Measurements from ENCODE around the gene FHOD3. TPM values are rescaled to one million over a fixed set of nuclear protein-coding genes. Genes with fewer than 3 reads are reported as not detected.

The FHOD3 gene
- total and polyA plus RNA-seq, 10 donors = 1.2 to 2.7 (median 1.9) TPM

GRCh38 chr18:36505665-36506064, 208.2 kb downstream of the FHOD3 start:
- no peaks in the 10 kb centered on the region for H3K36me3 ChIP-seq
- no peak overlapping the region for H3K4me3 ChIP-seq
- intact Hi-C loops (cut with DNase I; ENCODE audit: low total_unique reads) = no loop called here
- 60 to 88% (median 78%) methylated on average over 1 of the region's 1 CpG for WGBS, 5 donors
- H3K27me3 ChIP-seq (replicated peaks in 1 of 7) = no peaks in the 10 kb centered on the region
- no peaks in the 10 kb centered on the region for H3K4me1 ChIP-seq
- H3K27ac ChIP-seq = no peak overlapping the region
- TF ChIP-seq POLR2AphosphoS5 (IDR thresholded peaks at IDR 0.05) (no peak), POLR2A (IDR thresholded peaks at IDR 0.05) (no peak), CTCF (IDR thresholded peaks at IDR 0.05 in 8 of 11, conservative IDR thresholded peaks at IDR 0.05 in 3 of 11) (no peak)
- no peaks in the 10 kb centered on the region for H3K9me3 ChIP-seq
- DNase-seq = no peak

GRCh38 chr18:36509646-36510197, 212.2 kb downstream of the FHOD3 start:
- DNase-seq = no peak
- WGBS, 5 donors = 81 to 90% (median 84%) methylated on average over 9 of the region's 9 CpGs
- H3K4me3 ChIP-seq = no peak overlapping the region
- H3K27ac ChIP-seq = no peak overlapping the region
- no peaks in the 10 kb centered on the region for H3K4me1 ChIP-seq
- TF ChIP-seq POLR2A (IDR thresholded peaks at IDR 0.05) (no peak), POLR2AphosphoS5 (IDR thresholded peaks at IDR 0.05) (no peak), CTCF (IDR thresholded peaks at IDR 0.05 in 8 of 11, conservative IDR thresholded peaks at IDR 0.05 in 3 of 11) (no peak)
- H3K36me3 ChIP-seq = no peaks in the 10 kb centered on the region
- intact Hi-C loops (cut with DNase I; ENCODE audit: low total_unique reads) = no loop called here
- H3K27me3 ChIP-seq (replicated peaks in 1 of 7) = no peaks in the 10 kb centered on the region
- no peaks in the 10 kb centered on the region for H3K9me3 ChIP-seq

GRCh38 chr18:36511791-36512352, 214.4 kb downstream of the FHOD3 start:
- no peaks in the 10 kb centered on the region for H3K9me3 ChIP-seq
- H3K27me3 ChIP-seq (replicated peaks in 1 of 7) = no peaks in the 10 kb centered on the region
- no peaks in the 10 kb centered on the region for H3K4me1 ChIP-seq
- intact Hi-C loops (cut with DNase I; ENCODE audit: low total_unique reads) = no loop called here
- DNase-seq = no peak
- H3K4me3 ChIP-seq = no peak overlapping the region
- no peak overlapping the region for H3K27ac ChIP-seq
- H3K36me3 ChIP-seq = no peaks in the 10 kb centered on the region
- TF ChIP-seq POLR2A (IDR thresholded peaks at IDR 0.05) (no peak), POLR2AphosphoS5 (IDR thresholded peaks at IDR 0.05) (no peak), CTCF (IDR thresholded peaks at IDR 0.05 in 8 of 11, conservative IDR thresholded peaks at IDR 0.05 in 3 of 11) (no peak)
- 13 to 68% (median 64%) methylated on average over 2 to 5 of the region's 5 CpGs for WGBS, 5 donors

- Histone ChIP-seq H3K9me3 (no peaks in the 10 kb centered on the region), H3K36me3 (no peaks in the 10 kb centered on the region), H3K4me1 (no peaks in the 10 kb centered on the region), H3K27ac (no peak overlapping the region), H3K27me3 (replicated peaks in 1 of 7) (peaks cover 0 to 5% (median 0%) of the 10 kb centered on the region in 7 donors), H3K4me3 (no peak overlapping the region)
- intact Hi-C loops (cut with DNase I; ENCODE audit: low total_unique reads) = no loop called here
- 57 to 69% (median 59%) methylated on average over 5 of the region's 5 CpGs for WGBS, 5 donors
- no peak for DNase-seq
- no peak for TF ChIP-seq POLR2A (IDR thresholded peaks at IDR 0.05)
- TF ChIP-seq POLR2AphosphoS5 (IDR thresholded peaks at IDR 0.05) = no peak
- no peak for TF ChIP-seq CTCF (IDR thresholded peaks at IDR 0.05 in 8 of 11, conservative IDR thresholded peaks at IDR 0.05 in 3 of 11)
These were observed 216.0 kb downstream of the FHOD3 start for GRCh38 chr18:36513556-36513955.

All from spleen (tissue), 11 donors.